Mesendoderm (in vitro differentiated cells): ENCODE results near the gene TREH.

Source experiments
- DNase-seq: peaks from one replicate; pipeline ENCODE4 v3.0.0; 2013
- H2AK5ac ChIP-seq: 2 replicates; pipeline ENCODE4 v1.6.1; 2013; ENCODE audit warnings: low read length, inconsistent platforms
- H2BK120ac ChIP-seq: 2 replicates; pipeline ENCODE4 v1.6.1; 2013; ENCODE audit warnings: low read depth, mild to moderate bottlenecking, low read length, moderate library complexity, mixed read lengths
- H2BK15ac ChIP-seq: replicated peaks from 2 replicates; pipeline ENCODE4 v1.6.1; 2013; ENCODE audit warnings: low read depth, mild to moderate bottlenecking, moderate library complexity
- H2BK5ac ChIP-seq: 2 replicates; pipeline ENCODE4 v1.6.1; 2013; ENCODE audit warnings: low read length, inconsistent platforms
- H3K18ac ChIP-seq: 2 replicates; pipeline ENCODE4 v1.6.1; 2013; ENCODE audit warnings: mild to moderate bottlenecking, low read length, mixed read lengths
- H3K23ac ChIP-seq: one replicate; pipeline ENCODE4 v1.6.1; 2013; ENCODE audit warnings: low read length
- H3K27ac ChIP-seq: 2 replicates; pipeline ENCODE4 v1.5.1; 2013; ENCODE audit warnings: low read depth, mild to moderate bottlenecking, inconsistent platforms, low read length, moderate library complexity
- H3K27me3 ChIP-seq: 2 replicates; pipeline ENCODE4 v1.6.1; 2013; ENCODE audit warnings: low read length, control low read depth, mild to moderate bottlenecking, inconsistent platforms; ENCODE audit not compliant: insufficient read depth, poor library complexity
- H3K36me3 ChIP-seq: 2 replicates; pipeline ENCODE4 v1.6.1; 2013; ENCODE audit warnings: low read length, inconsistent platforms; ENCODE audit not compliant: control insufficient read depth, insufficient read depth
- H3K4ac ChIP-seq: one replicate; pipeline ENCODE4 v1.6.1; 2013; ENCODE audit warnings: low read depth, mild to moderate bottlenecking, low read length, moderate library complexity
- H3K4me1 ChIP-seq: 2 replicates; pipeline ENCODE4 v1.6.1; 2013; ENCODE audit warnings: low read depth, low read length, inconsistent platforms; ENCODE audit not compliant: control insufficient read depth
- H3K4me2 ChIP-seq: 2 replicates; pipeline ENCODE4 v1.6.1; 2013; ENCODE audit warnings: low read length
- H3K4me3 ChIP-seq: 2 replicates; pipeline ENCODE4 v1.5.1; 2013; ENCODE audit warnings: mild to moderate bottlenecking, low read length
- H3K56ac ChIP-seq: one replicate; pipeline ENCODE4 v1.6.1; 2013; ENCODE audit warnings: low read length
- H3K79me1 ChIP-seq: 2 replicates; pipeline ENCODE4 v1.6.1; 2013; ENCODE audit warnings: low read length, inconsistent platforms
- H3K79me2 ChIP-seq: 2 replicates; pipeline ENCODE4 v1.6.1; 2013; ENCODE audit warnings: mild to moderate bottlenecking, low read length; ENCODE audit not compliant: control insufficient read depth, insufficient read depth
- H3K9ac ChIP-seq: 2 replicates; pipeline ENCODE4 v1.6.1; 2013; ENCODE audit warnings: low read length, inconsistent platforms
- H4K5ac ChIP-seq: one replicate; pipeline ENCODE4 v1.6.1; 2013; ENCODE audit warnings: low read length
- H4K8ac ChIP-seq: one replicate; pipeline ENCODE4 v1.6.1; 2013; ENCODE audit warnings: low read depth, mild to moderate bottlenecking, control low read depth, low read length, moderate library complexity
- WGBS: extraction: QIAGEN DNeasy Blood & Tissue Kit; methylation state at CpG from one replicate; pipeline ENCODE4 v1.1.7; 2013; ENCODE audit warnings: low lambda C conversion rate, missing lambda C conversion rate; ENCODE audit not compliant: insufficient coverage; ENCODE audit errors: extremely low coverage; 5-methylcytosine and 5-hydroxymethylcytosine counted together

Gene TREH

GRCh38 chr11:118658429-118659313 is 20.8 kb downstream of the TREH start:
- H3K36me3 ChIP-seq = no peaks in the 10 kb centered on the region
- H4K8ac ChIP-seq = no peak overlapping the region
- no peaks in the 10 kb centered on the region for H3K79me1 ChIP-seq
- no peak overlapping the region for H3K4me2 ChIP-seq
- peak overlapping the region; percentile 18 for H3K9ac ChIP-seq
- no peaks in the 10 kb centered on the region for H3K27me3 ChIP-seq
- H2AK5ac ChIP-seq = no peak overlapping the region
- peak overlapping the region; percentile 51 for H3K56ac ChIP-seq
- H3K4me1 ChIP-seq = peaks cover 13% of the 10 kb centered on the region
- H3K18ac ChIP-seq = no peak overlapping the region
- H2BK15ac ChIP-seq = no peak overlapping the region
- WGBS = no CpG with 5 or more reads among the region's 16 CpGs
- H3K79me2 ChIP-seq = no peaks in the 10 kb centered on the region
- no peak overlapping the region for H2BK120ac ChIP-seq
- DNase-seq = peak; percentile 34
- no peak overlapping the region for H4K5ac ChIP-seq
- no peak overlapping the region for H2BK5ac ChIP-seq
- H3K4me3 ChIP-seq = no peak overlapping the region
- H3K27ac ChIP-seq = no peak overlapping the region
- peak overlapping the region; percentile 85 for H3K23ac ChIP-seq
- no peak overlapping the region for H3K4ac ChIP-seq

DNA sequence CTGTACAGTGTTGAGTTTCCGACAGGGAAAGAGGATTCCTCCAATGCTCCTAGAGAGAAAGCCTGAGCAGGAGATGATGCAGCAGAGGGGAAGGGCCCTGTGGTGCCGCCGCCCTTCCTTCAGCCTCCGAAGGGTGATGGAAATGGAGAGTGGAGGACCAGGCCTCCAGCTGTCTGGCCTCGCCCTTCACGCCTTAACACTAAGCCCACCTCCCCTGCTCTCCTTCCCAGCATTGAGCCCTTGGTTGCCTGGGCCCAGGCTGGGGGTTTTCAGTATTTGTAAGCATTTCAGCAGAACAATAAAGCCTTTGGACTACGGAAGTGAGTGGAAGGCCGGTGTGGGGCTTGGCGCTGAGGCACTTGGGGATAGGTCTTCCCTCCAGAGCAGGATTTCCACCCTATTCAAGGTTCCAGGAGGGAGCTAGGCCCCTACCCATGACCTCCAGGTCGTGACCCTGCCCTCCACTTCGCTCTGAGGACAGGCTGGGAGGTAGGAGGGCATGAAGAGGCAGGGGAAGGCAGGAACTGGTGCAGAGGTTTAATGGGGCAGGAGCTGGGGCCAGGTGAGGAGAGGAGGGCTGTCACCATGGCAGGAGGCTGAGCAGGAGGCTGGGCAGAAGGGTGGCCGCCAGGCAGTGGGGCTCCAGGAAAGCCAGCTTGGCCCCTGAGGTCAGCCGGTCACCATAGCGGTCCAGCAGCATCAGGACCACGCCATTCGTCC is 21.6 kb downstream of the TREH start:
- no peaks in the 10 kb centered on the region for H3K79me2 ChIP-seq
- H3K4me1 ChIP-seq = peaks cover 7% of the 10 kb centered on the region
- no peak overlapping the region for H4K5ac ChIP-seq
- no peak overlapping the region for H2BK120ac ChIP-seq
- H3K27ac ChIP-seq = no peak overlapping the region
- WGBS = no CpG with 5 or more reads among the region's 16 CpGs
- no peaks in the 10 kb centered on the region for H3K36me3 ChIP-seq
- H3K79me1 ChIP-seq = no peaks in the 10 kb centered on the region
- no peaks in the 10 kb centered on the region for H3K27me3 ChIP-seq
- no peak for DNase-seq
- H3K9ac ChIP-seq = no peak overlapping the region
- no peak overlapping the region for H2BK5ac ChIP-seq
- peak overlapping the region; percentile 85 for H3K23ac ChIP-seq
- H3K56ac ChIP-seq = no peak overlapping the region
- H3K18ac ChIP-seq = no peak overlapping the region
- H2BK15ac ChIP-seq = no peak overlapping the region
- no peak overlapping the region for H4K8ac ChIP-seq
- no peak overlapping the region for H3K4ac ChIP-seq
- no peak overlapping the region for H2AK5ac ChIP-seq
- no peak overlapping the region for H3K4me2 ChIP-seq
- no peak overlapping the region for H3K4me3 ChIP-seq

DNA sequence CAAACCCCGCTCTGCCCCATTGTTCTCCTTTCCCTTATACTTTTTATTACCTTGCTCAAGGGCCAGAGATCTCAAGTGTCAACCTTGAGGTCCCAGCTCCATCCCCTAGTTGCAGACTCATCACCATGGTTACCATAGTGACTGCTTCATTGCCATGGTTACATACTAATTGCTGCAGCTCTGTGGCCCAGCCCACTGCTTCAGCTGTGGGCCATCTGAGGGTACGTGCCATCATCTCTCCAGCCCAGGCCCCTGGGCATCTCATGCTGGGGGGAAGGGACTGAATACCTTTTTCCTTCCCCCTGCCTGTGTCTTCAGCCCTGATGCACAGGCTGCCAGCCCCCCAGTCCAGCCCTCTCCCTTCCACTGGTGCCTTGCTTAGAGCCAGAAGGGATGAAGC is 22.2 kb downstream of the TREH start:
- H4K5ac ChIP-seq = no peak overlapping the region
- H3K79me1 ChIP-seq = no peaks in the 10 kb centered on the region
- H3K4me1 ChIP-seq = peaks cover 7% of the 10 kb centered on the region
- H2BK15ac ChIP-seq = no peak overlapping the region
- H3K4me2 ChIP-seq = no peak overlapping the region
- H3K36me3 ChIP-seq = no peaks in the 10 kb centered on the region
- H2BK120ac ChIP-seq = no peak overlapping the region
- no peak overlapping the region for H3K23ac ChIP-seq
- H3K9ac ChIP-seq = no peak overlapping the region
- H3K56ac ChIP-seq = no peak overlapping the region
- H3K4ac ChIP-seq = no peak overlapping the region
- H3K79me2 ChIP-seq = no peaks in the 10 kb centered on the region
- DNase-seq = peak; percentile 65
- no peaks in the 10 kb centered on the region for H3K27me3 ChIP-seq
- no peak overlapping the region for H3K4me3 ChIP-seq
- H3K18ac ChIP-seq = no peak overlapping the region
- H2BK5ac ChIP-seq = no peak overlapping the region
- H3K27ac ChIP-seq = no peak overlapping the region
- WGBS = no CpG with 5 or more reads among the region's 2 CpGs
- H2AK5ac ChIP-seq = no peak overlapping the region
- no peak overlapping the region for H4K8ac ChIP-seq

DNA sequence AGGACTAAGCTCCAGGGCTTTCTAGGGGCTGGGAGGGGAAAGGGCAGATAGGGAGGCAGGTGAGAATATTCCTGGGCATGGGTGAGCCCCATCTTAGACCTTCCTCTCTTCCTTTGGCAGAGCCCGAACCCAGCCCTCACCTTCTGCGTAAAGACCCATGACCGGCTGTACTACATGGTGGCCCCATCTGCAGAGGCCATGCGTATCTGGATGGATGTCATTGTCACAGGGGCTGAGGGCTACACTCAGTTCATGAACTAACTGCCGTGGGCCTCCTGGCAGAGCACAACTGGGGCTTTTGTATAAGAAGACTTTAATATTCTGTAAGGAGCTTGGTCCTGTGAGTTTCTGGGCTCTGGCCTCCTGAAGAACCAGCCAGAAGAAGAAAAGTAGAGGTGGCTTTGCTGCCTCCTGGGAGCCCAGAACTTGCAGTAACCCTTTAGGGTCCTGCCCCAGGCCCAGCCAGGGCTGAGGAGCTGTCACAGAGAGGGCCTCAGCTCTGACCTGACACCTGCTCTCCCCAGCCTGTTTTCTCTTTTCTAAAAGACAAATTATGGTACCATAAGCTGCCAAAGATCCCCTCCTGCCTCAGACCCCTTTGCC is 22.8 kb downstream of the TREH start:
- Histone ChIP-seq H3K79me1 (no peaks in the 10 kb centered on the region), H3K4me2 (no peak overlapping the region), H4K5ac (no peak overlapping the region), H3K9ac (no peak overlapping the region), H2BK120ac (no peak overlapping the region), H3K27ac (no peak overlapping the region), H3K4me3 (no peak overlapping the region), H3K18ac (no peak overlapping the region), H3K79me2 (no peaks in the 10 kb centered on the region), H2BK15ac (no peak overlapping the region), H3K56ac (no peak overlapping the region), H2AK5ac (no peak overlapping the region), H3K4me1 (peaks cover 7% of the 10 kb centered on the region), H3K36me3 (no peaks in the 10 kb centered on the region), H2BK5ac (no peak overlapping the region), H3K23ac (no peak overlapping the region), H3K27me3 (no peaks in the 10 kb centered on the region), H4K8ac (no peak overlapping the region), H3K4ac (no peak overlapping the region)
- WGBS = no CpG with 5 or more reads among the region's 5 CpGs
- DNase-seq = no peak

GRCh38 chr11:118655486-118656190 is 23.8 kb downstream of the TREH start:
- Histone ChIP-seq H3K23ac (no peak overlapping the region), H3K4me3 (no peak overlapping the region), H2BK5ac (no peak overlapping the region), H2AK5ac (no peak overlapping the region), H3K18ac (no peak overlapping the region), H3K4ac (no peak overlapping the region), H2BK15ac (no peak overlapping the region), H3K56ac (no peak overlapping the region), H3K4me2 (no peak overlapping the region), H3K4me1 (peaks cover 7% of the 10 kb centered on the region), H3K9ac (no peak overlapping the region), H4K8ac (no peak overlapping the region), H3K36me3 (peaks cover 2% of the 10 kb centered on the region), H4K5ac (no peak overlapping the region), H3K27ac (no peak overlapping the region), H3K79me1 (no peaks in the 10 kb centered on the region), H2BK120ac (no peak overlapping the region), H3K27me3 (no peaks in the 10 kb centered on the region), H3K79me2 (no peaks in the 10 kb centered on the region)
- WGBS = no CpG with 5 or more reads among the region's 7 CpGs
- no peak for DNase-seq
